ENCODE results near the gene TRAF2.

The TRAF2 gene

GRCh38 chr9:136928591-136928990 is 42.3 kb downstream of the TRAF2 start:
- Histone ChIP-seq H3K36me3 (ENCODE audit: control insufficient read depth, insufficient read depth, low read length) (peaks cover 69% of the 10 kb centered on the region), H3K9me3 (ENCODE audit: control insufficient read depth, low read length) (no peaks in the 10 kb centered on the region), H3K4me3 (ENCODE audit: extremely low read depth, insufficient read depth, low read length, poor library complexity, severe bottlenecking) (no peak overlapping the region), H3K4me1 (ENCODE audit: control insufficient read depth, insufficient read depth, low read length, poor library complexity, severe bottlenecking) (no peaks in the 10 kb centered on the region), H3K27ac (ENCODE audit: low read depth, low read length, severe bottlenecking) (no peak overlapping the region)
- WGBS, 2 experiments (ENCODE audit: insufficient coverage in 2 of 2): 93 to 97% methylated on average over 9 of the region's 9 CpGs

- peaks cover 70% of the 10 kb centered on the region for H3K36me3 ChIP-seq (ENCODE audit: control insufficient read depth, insufficient read depth, low read length)
- no peaks in the 10 kb centered on the region for H3K4me1 ChIP-seq (ENCODE audit: control insufficient read depth, insufficient read depth, low read length, poor library complexity, severe bottlenecking)
- no peak overlapping the region for H3K27ac ChIP-seq (ENCODE audit: low read depth, low read length, severe bottlenecking)
- 100% methylated on average over 3 of the region's 4 CpGs for WGBS, 2 experiments (ENCODE audit: insufficient coverage in 2 of 2)
- no peaks in the 10 kb centered on the region for H3K9me3 ChIP-seq (ENCODE audit: control insufficient read depth, low read length)
- H3K4me3 ChIP-seq (ENCODE audit: extremely low read depth, insufficient read depth, low read length, poor library complexity, severe bottlenecking): no peak overlapping the region
Observed at GRCh38 chr9:136930014-136930413, 43.7 kb downstream of the TRAF2 start.

- H3K4me1 ChIP-seq (ENCODE audit: control insufficient read depth, insufficient read depth, low read length, poor library complexity, severe bottlenecking): no peaks in the 10 kb centered on the region
- peaks cover 61% of the 10 kb centered on the region for H3K36me3 ChIP-seq (ENCODE audit: control insufficient read depth, insufficient read depth, low read length)
- no CpG with 5 or more reads among the region's 2 CpGs for WGBS, 2 experiments (ENCODE audit: insufficient coverage in 2 of 2)
- no peak overlapping the region for H3K27ac ChIP-seq (ENCODE audit: low read depth, low read length, severe bottlenecking)
- H3K9me3 ChIP-seq (ENCODE audit: control insufficient read depth, low read length): no peaks in the 10 kb centered on the region
- H3K4me3 ChIP-seq (ENCODE audit: extremely low read depth, insufficient read depth, low read length, poor library complexity, severe bottlenecking): no peak overlapping the region
Observed at GRCh38 chr9:136931611-136932130, 45.4 kb downstream of the TRAF2 start.

- no peak overlapping the region for H3K4me3 ChIP-seq (ENCODE audit: extremely low read depth, insufficient read depth, low read length, poor library complexity, severe bottlenecking)
- WGBS, 2 experiments (ENCODE audit: insufficient coverage in 2 of 2): 94 to 96% methylated on average over 2 of the region's 3 CpGs
- H3K36me3 ChIP-seq (ENCODE audit: control insufficient read depth, insufficient read depth, low read length): peaks cover 55% of the 10 kb centered on the region
- no peaks in the 10 kb centered on the region for H3K9me3 ChIP-seq (ENCODE audit: control insufficient read depth, low read length)
- no peaks in the 10 kb centered on the region for H3K4me1 ChIP-seq (ENCODE audit: control insufficient read depth, insufficient read depth, low read length, poor library complexity, severe bottlenecking)
- H3K27ac ChIP-seq (ENCODE audit: low read depth, low read length, severe bottlenecking): no peak overlapping the region
Observed at GRCh38 chr9:136934277-136934676, 48.0 kb downstream of the TRAF2 start.

GRCh38 chr9:136935651-136936050 is 49.3 kb downstream of the TRAF2 start:
- 93 to 100% methylated on average over 2 to 3 of the region's 3 CpGs for WGBS, 2 experiments (ENCODE audit: insufficient coverage in 2 of 2)
- no peak overlapping the region for H3K27ac ChIP-seq (ENCODE audit: low read depth, low read length, severe bottlenecking)
- no peaks in the 10 kb centered on the region for H3K4me1 ChIP-seq (ENCODE audit: control insufficient read depth, insufficient read depth, low read length, poor library complexity, severe bottlenecking)
- peaks cover 62% of the 10 kb centered on the region for H3K36me3 ChIP-seq (ENCODE audit: control insufficient read depth, insufficient read depth, low read length)
- H3K4me3 ChIP-seq (ENCODE audit: extremely low read depth, insufficient read depth, low read length, poor library complexity, severe bottlenecking): no peak overlapping the region
- no peaks in the 10 kb centered on the region for H3K9me3 ChIP-seq (ENCODE audit: control insufficient read depth, low read length)

GRCh38 chr9:136936645-136937170 is 50.4 kb downstream of the TRAF2 start:
- no peak overlapping the region for H3K4me3 ChIP-seq (ENCODE audit: extremely low read depth, insufficient read depth, low read length, poor library complexity, severe bottlenecking)
- H3K36me3 ChIP-seq (ENCODE audit: control insufficient read depth, insufficient read depth, low read length): peaks cover 63% of the 10 kb centered on the region

GRCh38 chr9:136937186-136938001 is 51.1 kb downstream of the TRAF2 start:
- Histone ChIP-seq H3K4me1 (ENCODE audit: control insufficient read depth, insufficient read depth, low read length, poor library complexity, severe bottlenecking) (no peaks in the 10 kb centered on the region), H3K27ac (ENCODE audit: low read depth, low read length, severe bottlenecking) (no peak overlapping the region), H3K4me3 (ENCODE audit: extremely low read depth, insufficient read depth, low read length, poor library complexity, severe bottlenecking) (no peak overlapping the region), H3K36me3 (ENCODE audit: control insufficient read depth, insufficient read depth, low read length) (peaks cover 67% of the 10 kb centered on the region), H3K9me3 (ENCODE audit: control insufficient read depth, low read length) (no peaks in the 10 kb centered on the region)
- 94 to 97% methylated on average over 14 of the region's 15 CpGs for WGBS, 2 experiments (ENCODE audit: insufficient coverage in 2 of 2)

More at GRCh38 chr9:136936645-136937170, 50.4 kb downstream of the TRAF2 start:
- no peak overlapping the region for H3K27ac ChIP-seq (ENCODE audit: low read depth, low read length, severe bottlenecking)
- no peaks in the 10 kb centered on the region for H3K9me3 ChIP-seq (ENCODE audit: control insufficient read depth, low read length)
- 85 to 90% methylated on average over 4 to 7 of the region's 8 CpGs for WGBS, 2 experiments (ENCODE audit: insufficient coverage in 2 of 2)
- H3K4me1 ChIP-seq (ENCODE audit: control insufficient read depth, insufficient read depth, low read length, poor library complexity, severe bottlenecking): no peaks in the 10 kb centered on the region

- Histone ChIP-seq H3K36me3 (ENCODE audit: control insufficient read depth, insufficient read depth, low read length) (peaks cover 68% of the 10 kb centered on the region), H3K27ac (ENCODE audit: low read depth, low read length, severe bottlenecking) (no peak overlapping the region), H3K4me1 (ENCODE audit: control insufficient read depth, insufficient read depth, low read length, poor library complexity, severe bottlenecking) (peaks cover 4% of the 10 kb centered on the region), H3K4me3 (ENCODE audit: extremely low read depth, insufficient read depth, low read length, poor library complexity, severe bottlenecking) (no peak overlapping the region), H3K9me3 (ENCODE audit: control insufficient read depth, low read length) (no peaks in the 10 kb centered on the region)
- WGBS, 2 experiments (ENCODE audit: insufficient coverage in 2 of 2): 92 to 96% methylated on average over 28 of the region's 28 CpGs
Observed at GRCh38 chr9:136939431-136939995, 53.2 kb downstream of the TRAF2 start.

- 96 to 99% methylated on average over 13 to 16 of the region's 16 CpGs for WGBS, 2 experiments (ENCODE audit: insufficient coverage in 2 of 2)
- peaks cover 4% of the 10 kb centered on the region for H3K4me1 ChIP-seq (ENCODE audit: control insufficient read depth, insufficient read depth, low read length, poor library complexity, severe bottlenecking)
- peaks cover 64% of the 10 kb centered on the region for H3K36me3 ChIP-seq (ENCODE audit: control insufficient read depth, insufficient read depth, low read length)
- H3K9me3 ChIP-seq (ENCODE audit: control insufficient read depth, low read length): no peaks in the 10 kb centered on the region
- H3K4me3 ChIP-seq (ENCODE audit: extremely low read depth, insufficient read depth, low read length, poor library complexity, severe bottlenecking): no peak overlapping the region
- H3K27ac ChIP-seq (ENCODE audit: low read depth, low read length, severe bottlenecking): no peak overlapping the region
Observed at GRCh38 chr9:136939996-136940525, 53.7 kb downstream of the TRAF2 start.

GRCh38 chr9:136940526-136941230 is 54.4 kb downstream of the TRAF2 start:
- Histone ChIP-seq H3K9me3 (ENCODE audit: control insufficient read depth, low read length) (no peaks in the 10 kb centered on the region), H3K4me3 (ENCODE audit: extremely low read depth, insufficient read depth, low read length, poor library complexity, severe bottlenecking) (no peak overlapping the region), H3K36me3 (ENCODE audit: control insufficient read depth, insufficient read depth, low read length) (peaks cover 62% of the 10 kb centered on the region), H3K4me1 (ENCODE audit: control insufficient read depth, insufficient read depth, low read length, poor library complexity, severe bottlenecking) (peaks cover 4% of the 10 kb centered on the region), H3K27ac (ENCODE audit: low read depth, low read length, severe bottlenecking) (no peak overlapping the region)
- 97 to 98% methylated on average over 37 to 42 of the region's 42 CpGs for WGBS, 2 experiments (ENCODE audit: insufficient coverage in 2 of 2)

Measured in mesodermal cell (in vitro differentiated cells).